ENCODE data around the gene TSPEAR. TPM values are rescaled to one million over a fixed set of nuclear protein-coding genes. Genes with fewer than 3 reads are reported as not detected.
"Not testable (repeated sequence)": the region's sequence is repeated elsewhere in the genome, so short reads cannot be mapped to it uniquely, and the experiment has no call there.

TSPEAR gene
- total and polyA plus RNA-seq, 10 donors, result 0.02 to 0.22 (median 0.03) TPM; not detected in 7

DNA sequence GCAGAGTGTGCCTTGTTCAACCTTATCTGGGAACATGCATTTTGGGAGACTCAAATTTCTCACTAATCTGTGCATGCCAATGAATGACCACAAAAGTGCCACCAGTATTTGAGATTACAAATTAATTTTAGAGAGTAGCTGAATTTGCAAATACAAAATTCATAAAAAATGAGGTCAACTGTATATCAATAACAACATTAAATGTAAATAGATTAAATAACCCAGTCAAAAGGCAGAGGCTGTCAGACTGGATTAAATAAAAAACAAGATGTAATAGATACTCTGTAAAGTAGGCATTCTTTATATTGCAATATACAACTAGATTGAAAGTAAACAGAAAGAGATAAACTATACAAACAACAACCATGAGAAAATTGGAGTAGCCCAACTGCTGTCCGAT, 147.3 kb downstream of the TSPEAR start:
- H3K36me3 ChIP-seq, result no peaks in the 10 kb centered on the region
- no peak overlapping the region for H3K4me3 ChIP-seq
- H3K9me3 ChIP-seq, result peaks cover 4 to 35% (median 24%) of the 10 kb centered on the region in 8 donors
- TF ChIP-seq, protein P1, sequence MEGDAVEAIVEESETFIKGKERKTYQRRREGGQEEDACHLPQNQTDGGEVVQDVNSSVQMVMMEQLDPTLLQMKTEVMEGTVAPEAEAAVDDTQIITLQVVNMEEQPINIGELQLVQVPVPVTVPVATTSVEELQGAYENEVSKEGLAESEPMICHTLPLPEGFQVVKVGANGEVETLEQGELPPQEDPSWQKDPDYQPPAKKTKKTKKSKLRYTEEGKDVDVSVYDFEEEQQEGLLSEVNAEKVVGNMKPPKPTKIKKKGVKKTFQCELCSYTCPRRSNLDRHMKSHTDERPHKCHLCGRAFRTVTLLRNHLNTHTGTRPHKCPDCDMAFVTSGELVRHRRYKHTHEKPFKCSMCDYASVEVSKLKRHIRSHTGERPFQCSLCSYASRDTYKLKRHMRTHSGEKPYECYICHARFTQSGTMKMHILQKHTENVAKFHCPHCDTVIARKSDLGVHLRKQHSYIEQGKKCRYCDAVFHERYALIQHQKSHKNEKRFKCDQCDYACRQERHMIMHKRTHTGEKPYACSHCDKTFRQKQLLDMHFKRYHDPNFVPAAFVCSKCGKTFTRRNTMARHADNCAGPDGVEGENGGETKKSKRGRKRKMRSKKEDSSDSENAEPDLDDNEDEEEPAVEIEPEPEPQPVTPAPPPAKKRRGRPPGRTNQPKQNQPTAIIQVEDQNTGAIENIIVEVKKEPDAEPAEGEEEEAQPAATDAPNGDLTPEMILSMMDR (IDR thresholded peaks at IDR 0.05 in 8 of 11, conservative IDR thresholded peaks at IDR 0.05 in 3 of 11), result no peak
- TF ChIP-seq POLR2A (IDR thresholded peaks at IDR 0.05) (no peak), POLR2AphosphoS5 (IDR thresholded peaks at IDR 0.05) (no peak)
- DNase-seq, result no peak
- intact Hi-C loops (cut with DNase I; ENCODE audit: low total_unique reads), result no loop called here
- peaks cover 0 to 8% (median 0%) of the 10 kb centered on the region in 7 donors for H3K27me3 ChIP-seq (replicated peaks in 1 of 7)
- H3K27ac ChIP-seq, result peak overlapping the region in 1 of 8 donors; percentile 65
- 90 to 100% (median 98%) methylated on average over 1 of the region's 1 CpG for WGBS, 5 donors
- H3K4me1 ChIP-seq, result peaks cover 0 to 24% (median 3%) of the 10 kb centered on the region in 6 donors

GRCh38 chr21:44558695-44559094, 152.7 kb downstream of the TSPEAR start, which contains the start of gene KRTAP10-3:
Gene KRTAP10-3 (minus strand): TSS chr21:44558795. CDS start chr21:44558715, 80 bp downstream.
- H3K27ac ChIP-seq, result no peak within 1 kb of the TSS
- H3K27me3 ChIP-seq (replicated peaks in 1 of 7), result peaks cover 0 to 29% (median 0%) of the 10 kb centered on the region in 7 donors
- H3K9me3 ChIP-seq, result peaks cover 4 to 38% (median 19%) of the 10 kb centered on the region in 8 donors
- peaks cover 0 to 14% (median 0%) of the 10 kb centered on the region in 6 donors for H3K4me1 ChIP-seq
- H3K36me3 ChIP-seq, result no peaks in the 10 kb centered on the region
- 68 to 88% (median 73%) methylated on average over 5 of the region's 5 CpGs for WGBS, 5 donors
- H3K4me3 ChIP-seq, result no peak within 1 kb of the TSS
- no peak for DNase-seq
- no peak for TF ChIP-seq POLR2AphosphoS5 (IDR thresholded peaks at IDR 0.05)
- intact Hi-C loops (cut with DNase I; ENCODE audit: low total_unique reads), result no loop called here

DNA sequence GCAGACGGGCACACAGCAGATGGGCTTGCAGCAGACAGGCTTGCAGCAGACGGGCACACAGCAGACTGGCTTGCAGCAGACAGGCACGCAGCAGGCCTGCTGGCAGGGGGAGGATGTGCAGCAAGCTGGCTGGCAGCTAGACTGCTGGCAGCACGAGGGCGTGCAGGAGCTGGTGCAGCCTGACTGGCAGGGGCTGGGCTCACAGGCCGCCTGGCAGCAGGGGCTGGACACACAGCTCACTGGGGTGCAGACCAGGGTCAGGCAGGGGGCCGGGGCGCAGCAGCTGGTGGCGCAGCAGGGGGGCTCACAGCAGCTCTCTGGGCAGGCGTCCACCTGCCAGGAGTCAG, 153.1 kb downstream of the TSPEAR start:
- Histone ChIP-seq H3K9me3 (peaks cover 4 to 35% (median 15%) of the 10 kb centered on the region in 8 donors), H3K4me1 (peaks cover 0 to 14% (median 0%) of the 10 kb centered on the region in 6 donors), H3K27me3 (replicated peaks in 1 of 7) (peaks cover 0 to 29% (median 0%) of the 10 kb centered on the region in 7 donors)
- H3K27ac ChIP-seq; H3K4me3 ChIP-seq; H3K36me3 ChIP-seq; intact Hi-C loops (cut with DNase I; ENCODE audit: low total_unique reads): not testable (repeated sequence)
- WGBS, 5 donors, result 71 to 81% (median 76%) methylated on average over 8 to 10 of the region's 10 CpGs
- peak; percentile 74 for DNase-seq

DNA sequence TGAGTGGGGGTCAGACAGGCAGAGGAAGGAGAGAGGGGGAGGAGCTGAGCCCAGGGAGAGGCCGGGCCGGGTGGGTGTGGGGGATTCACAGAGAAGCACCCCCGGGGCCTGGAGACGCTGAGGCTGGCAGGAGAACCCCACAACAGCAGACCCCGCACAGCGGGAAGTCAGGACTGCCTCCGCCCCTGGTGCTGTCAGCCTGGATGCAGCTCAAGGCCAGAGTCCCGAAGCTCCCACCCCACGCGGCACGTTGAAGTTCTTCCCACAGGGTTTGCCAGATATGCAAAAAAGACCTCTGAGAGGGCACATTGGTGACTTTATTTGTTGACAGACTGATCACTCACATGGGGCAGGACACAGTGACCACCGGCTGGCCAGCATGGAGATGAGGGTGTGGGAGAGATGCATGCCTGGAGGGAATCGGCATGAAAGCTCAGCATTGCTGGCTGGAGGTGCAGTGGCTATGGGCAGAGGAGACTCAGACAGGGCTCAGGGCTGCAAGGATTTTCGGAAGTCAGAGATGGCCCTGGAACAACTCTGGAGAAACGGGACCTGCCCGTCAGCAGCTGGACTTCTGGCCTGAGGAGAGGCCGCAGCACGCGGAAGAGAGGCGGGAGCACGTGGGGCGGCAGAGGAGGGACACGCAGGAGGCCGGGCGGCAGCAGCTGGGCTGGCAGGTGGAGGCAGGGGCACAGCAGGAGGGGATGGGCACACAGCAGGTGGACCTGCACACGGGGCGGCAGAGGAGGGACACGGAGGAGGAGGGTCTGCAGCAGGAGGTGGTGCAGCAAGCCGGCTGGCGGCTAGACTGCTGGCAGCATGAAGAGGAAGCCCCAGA, 153.7 kb downstream of the TSPEAR start:
- WGBS, 5 donors, result 55 to 65% (median 62%) methylated on average over 26 to 30 of the region's 30 CpGs
- Histone ChIP-seq H3K27ac (no peak overlapping the region), H3K36me3 (no peaks in the 10 kb centered on the region), H3K4me1 (peaks cover 0 to 14% (median 0%) of the 10 kb centered on the region in 6 donors), H3K27me3 (replicated peaks in 1 of 7) (peaks cover 0 to 30% (median 0%) of the 10 kb centered on the region in 7 donors), H3K9me3 (peaks cover 1 to 29% (median 10%) of the 10 kb centered on the region in 8 donors), H3K4me3 (no peak overlapping the region)
- intact Hi-C loops (cut with DNase I; ENCODE audit: low total_unique reads), result no loop called here
- TF ChIP-seq, protein P1 (IDR thresholded peaks at IDR 0.05 in 8 of 11, conservative IDR thresholded peaks at IDR 0.05 in 3 of 11), result no peak
- TF ChIP-seq POLR2AphosphoS5 (IDR thresholded peaks at IDR 0.05) (no peak), POLR2A (IDR thresholded peaks at IDR 0.05) (no peak)
- DNase-seq, result peak; percentile 65

DNA sequence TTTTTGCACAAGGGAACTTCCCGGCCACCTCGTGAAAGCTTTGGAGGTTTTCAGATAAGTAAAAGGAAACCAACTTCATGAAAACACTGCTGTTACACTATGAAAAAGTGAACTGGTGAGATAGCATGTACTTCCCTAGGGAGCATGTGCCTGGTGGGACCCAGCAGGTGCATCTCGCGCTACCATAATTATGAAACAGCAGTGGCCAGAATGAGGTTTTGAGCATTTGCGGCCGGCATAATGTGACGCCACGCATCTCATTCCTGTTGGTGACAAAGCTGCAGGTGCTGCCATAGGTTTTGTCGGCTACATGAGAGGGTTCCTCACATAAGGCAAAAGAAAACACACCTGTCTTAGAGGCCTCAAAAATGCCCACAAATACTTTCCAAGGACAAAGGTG, 154.5 kb downstream of the TSPEAR start:
- TF ChIP-seq, protein P1 (IDR thresholded peaks at IDR 0.05 in 8 of 11, conservative IDR thresholded peaks at IDR 0.05 in 3 of 11), result no peak
- TF ChIP-seq POLR2A (IDR thresholded peaks at IDR 0.05) (no peak), POLR2AphosphoS5 (IDR thresholded peaks at IDR 0.05) (no peak)
- intact Hi-C loops (cut with DNase I; ENCODE audit: low total_unique reads), result no loop called here
- DNase-seq, result no peak
- peaks cover 0 to 20% (median 1%) of the 10 kb centered on the region in 8 donors for H3K9me3 ChIP-seq
- H3K36me3 ChIP-seq, result no peaks in the 10 kb centered on the region
- H3K27ac ChIP-seq, result no peak overlapping the region
- H3K27me3 ChIP-seq (replicated peaks in 1 of 7), result peaks cover 0 to 39% (median 0%) of the 10 kb centered on the region in 7 donors
- no peak overlapping the region for H3K4me3 ChIP-seq
- 57 to 66% (median 63%) methylated on average over 9 of the region's 9 CpGs for WGBS, 5 donors
- peaks cover 0 to 14% (median 0%) of the 10 kb centered on the region in 6 donors for H3K4me1 ChIP-seq

Data from spleen (tissue), 11 donors.